HG03432 (cell line): ENCODE data around the gene PDE4A.
"Not testable (repeated sequence)": the region's sequence is repeated elsewhere in the genome, so short reads cannot be mapped to it uniquely, and the experiment has no call there.

ENCODE experiments used
- ATAC-seq: cut with Tn5 transposase; IDR thresholded peaks from one replicate; pipeline ENCODE4 v1.9.1; 2021; ENCODE audit warnings: mild to moderate bottlenecking, moderate library complexity; ENCODE audit not compliant: unreplicated experiment

PDE4A gene

GRCh38 chr19:10403137-10404021, 17.0 kb upstream of the PDE4A start, which contains the start of gene CDC37:
Gene CDC37 (minus strand): TSS chr19:10403542. CDS start chr19:10403479, 63 bp downstream.
- peak; percentile 80 for ATAC-seq

- no peak for ATAC-seq
Observed at GRCh38 chr19:10404888-10405820, 15.2 kb upstream of the PDE4A start.

- ATAC-seq = no peak
Observed at GRCh38 chr19:10406191-10406590, 14.1 kb upstream of the PDE4A start.

GRCh38 chr19:10407096-10407495, 13.2 kb upstream of the PDE4A start:
- no peak for ATAC-seq

- ATAC-seq = no peak
Observed at GRCh38 chr19:10408511-10409283, 11.6 kb upstream of the PDE4A start.

GRCh38 chr19:10411224-10411623, 9.1 kb upstream of the PDE4A start:
- not testable (repeated sequence) for ATAC-seq

GRCh38 chr19:10412257-10412977, 7.9 kb upstream of the PDE4A start:
- peak; percentile 57 for ATAC-seq

- ATAC-seq = no peak
Observed at GRCh38 chr19:10416083-10416379, 4.3 kb upstream of the PDE4A start.

- peak; percentile 47 for ATAC-seq
Observed at GRCh38 chr19:10416380-10417257, 3.7 kb upstream of the PDE4A start.

- ATAC-seq = no peak
Observed at GRCh38 chr19:10417541-10418234, 2.6 kb upstream of the PDE4A start.

GRCh38 chr19:10418235-10418484, 2.2 kb upstream of the PDE4A start:
- no peak for ATAC-seq

- ATAC-seq = no peak
Observed at GRCh38 chr19:10418485-10419199, 1.7 kb upstream of the PDE4A start.

- ATAC-seq = no peak
Observed at GRCh38 chr19:10419200-10419645, 1.1 kb upstream of the PDE4A start.

- no peak for ATAC-seq
Observed at GRCh38 chr19:10419646-10420443, 493 bp upstream of the PDE4A start.

GRCh38 chr19:10421240-10422045, 1.1 kb downstream of the PDE4A start:
- ATAC-seq = no peak

GRCh38 chr19:10422046-10422461, 1.7 kb downstream of the PDE4A start:
- ATAC-seq = no peak

- ATAC-seq = no peak
Observed at GRCh38 chr19:10422846-10423245, 2.5 kb downstream of the PDE4A start.
